Suprapubic skin (tissue), 4 donors: Measurements from ENCODE around the gene CSN3.

ENCODE experiments used
- CTCF ChIP-seq, 2 donors: fragments of 200-600 bp in 1 of 2; fragments of 450-650 bp in 1 of 2; sonication (generic) in 1 of 2; IDR thresholded peaks; one replicate each; pipeline ENCODE4 v1.5.1; 2016 to 2019; ENCODE audit warnings: antibody characterized with exemption in 2 of 2, mild to moderate bottlenecking in 1 of 2, moderate library complexity in 1 of 2
- EP300 ChIP-seq: sonication (generic); formaldehyde crosslinking; IDR thresholded peaks from one replicate; pipeline ENCODE4 v1.6.1; 2017; ENCODE audit warnings: antibody characterized with exemption
- POLR2A ChIP-seq, 2 donors: fragments of 450-650 bp; IDR thresholded peaks; one replicate each; pipeline ENCODE4 v1.6.1; 2017; ENCODE audit warnings: antibody characterized with exemption in 2 of 2, mild to moderate bottlenecking in 2 of 2, moderate library complexity in 2 of 2
- POLR2AphosphoS5 ChIP-seq, 3 donors: sonication (generic); formaldehyde crosslinking; IDR thresholded peaks; one replicate each; pipeline ENCODE4 v1.6.1; 2017; ENCODE audit warnings: antibody characterized with exemption in 3 of 3

- no peak for TF ChIP-seq CTCF (IDR thresholded peaks at IDR 0.05)
- no peak for TF ChIP-seq POLR2AphosphoS5 (IDR thresholded peaks at IDR 0.05)
- no peak for TF ChIP-seq POLR2A (IDR thresholded peaks at IDR 0.05)
- no peak for TF ChIP-seq EP300
Observed at GRCh38 chr4:70243091-70243490, 694 bp downstream of the CSN3 start.
